GM19372 (cell line): Measurements from ENCODE around the gene CR1L.

Experiments used
- ATAC-seq: cut with Tn5 transposase; IDR thresholded peaks from one replicate; pipeline ENCODE4 v1.9.1; 2021; ENCODE audit warnings: mild to moderate bottlenecking, low read depth, moderate library complexity; ENCODE audit not compliant: unreplicated experiment

CR1L gene

GRCh38 chr1:207742850-207743555 lies 98.1 kb downstream of the CR1L start:
- ATAC-seq: no peak

- ATAC-seq: no peak
These were observed 99.1 kb downstream of the CR1L start for GRCh38 chr1:207744000-207744534.

DNA sequence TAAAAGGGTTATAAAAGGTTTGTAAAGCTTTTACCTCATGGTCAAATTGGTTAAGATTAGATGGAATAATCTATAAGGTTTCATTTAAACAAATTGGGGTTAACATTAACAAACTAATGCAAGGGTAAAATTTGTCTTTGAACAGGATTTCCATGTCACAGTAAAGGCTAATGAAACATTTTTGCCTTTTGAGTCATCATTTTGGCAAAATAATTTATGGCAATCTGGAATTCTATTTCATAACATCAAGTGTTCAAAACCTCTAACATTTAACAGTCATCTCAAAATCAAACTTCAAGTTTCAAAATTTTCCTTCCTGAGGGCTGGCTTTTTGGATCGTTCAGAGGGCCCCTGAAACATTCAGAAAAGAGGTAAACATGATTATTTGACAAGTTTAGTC lies 100.4 kb downstream of the CR1L start:
- no peak for ATAC-seq

- ATAC-seq: no peak
These were observed 101.2 kb downstream of the CR1L start for GRCh38 chr1:207745839-207746767.

DNA sequence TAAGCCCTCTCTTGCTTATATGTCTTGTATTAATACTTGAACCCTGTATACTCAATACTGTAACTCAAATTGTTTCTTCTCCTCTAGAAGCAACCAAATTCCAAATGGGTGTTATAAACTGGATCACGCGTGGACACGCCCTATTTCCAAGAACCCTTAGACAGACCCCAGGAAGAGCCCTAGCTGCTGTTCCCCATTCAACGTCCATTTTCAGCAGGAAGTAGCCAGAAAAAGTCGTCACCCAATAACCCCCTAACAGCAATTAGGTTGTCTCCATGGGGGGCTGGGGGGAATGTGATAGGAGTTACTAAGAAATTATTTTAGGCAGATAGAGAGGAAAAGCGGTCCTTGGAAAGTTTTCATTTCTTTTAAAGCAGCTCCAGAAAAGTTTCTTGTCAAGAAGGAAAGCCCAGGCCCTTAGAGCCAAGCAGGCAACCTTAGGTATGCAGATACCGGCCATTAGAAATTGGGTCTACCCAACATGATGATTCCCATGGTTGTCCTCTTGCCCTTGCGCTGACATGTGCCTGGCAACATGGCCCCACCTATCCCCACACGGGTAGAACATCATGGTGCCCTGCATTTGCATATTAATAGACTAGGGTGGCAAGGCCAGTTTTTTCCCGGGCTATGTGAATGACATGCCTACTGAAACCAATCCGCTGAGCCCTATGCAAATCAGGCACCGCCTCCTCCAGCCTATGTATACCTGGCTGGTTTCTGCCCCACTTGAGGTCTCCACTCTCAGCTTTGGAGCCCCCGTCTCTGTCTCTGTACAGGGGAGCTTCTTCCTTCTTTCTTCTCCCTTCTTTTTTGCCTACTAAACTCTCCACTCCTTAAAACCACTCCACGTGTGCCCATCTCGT lies 102.9 kb downstream of the CR1L start:
- no peak for ATAC-seq

GRCh38 chr1:207748737-207749528 lies 104.0 kb downstream of the CR1L start:
- ATAC-seq: no peak

- ATAC-seq: no peak
These were observed 105.8 kb downstream of the CR1L start for GRCh38 chr1:207750631-207751305.

GRCh38 chr1:207751463-207751789 lies 106.5 kb downstream of the CR1L start:
- ATAC-seq: peak; percentile 2

GRCh38 chr1:207751790-207752455 lies 107.0 kb downstream of the CR1L start, which contains the start of gene CD46:
CD46 (plus strand) TSS chr1:207752054; CDS start chr1:207752213, 159 bp downstream.
- peak; percentile 96 for ATAC-seq

GRCh38 chr1:207752456-207752998 lies 107.6 kb downstream of the CR1L start:
- peak; percentile 37 for ATAC-seq

DNA sequence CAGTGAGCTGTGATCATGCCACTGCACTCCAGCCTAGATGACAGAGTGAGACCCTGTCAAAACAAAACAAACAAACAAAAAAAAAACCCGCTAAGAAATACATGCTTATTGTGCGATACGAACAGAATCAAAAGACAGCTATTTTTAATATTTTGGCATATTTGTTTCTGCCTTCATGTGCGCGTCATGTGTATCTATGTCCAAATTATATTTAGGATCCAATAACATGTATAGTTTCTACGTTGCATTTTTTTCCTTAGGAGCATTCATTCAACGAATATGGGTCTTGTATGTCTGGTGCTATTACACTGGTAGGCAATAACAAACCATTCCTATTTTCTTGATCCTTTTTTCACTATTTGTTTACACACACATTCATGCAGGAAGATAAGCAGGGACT lies 108.7 kb downstream of the CR1L start:
- no peak for ATAC-seq

DNA sequence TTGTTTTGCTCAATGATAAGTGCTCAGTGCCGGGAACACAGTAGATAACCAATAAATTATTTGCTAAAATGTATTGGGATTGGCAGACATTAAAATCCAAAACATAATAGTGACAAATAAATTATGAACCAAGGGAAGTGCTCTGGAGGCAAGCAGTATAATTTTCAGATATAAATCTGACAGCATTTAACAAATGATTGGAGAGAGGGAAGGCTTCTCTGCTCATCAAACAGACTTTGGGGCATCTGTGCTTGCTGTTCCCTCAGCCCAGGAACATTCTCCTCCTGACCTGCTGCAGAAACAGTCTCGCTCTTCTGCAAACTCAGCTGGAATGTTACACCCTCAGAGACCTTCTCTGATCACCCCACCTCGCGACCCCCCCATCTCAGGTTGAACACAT lies 109.1 kb downstream of the CR1L start:
- ATAC-seq: no peak

GRCh38 chr1:207754974-207755700 lies 110.2 kb downstream of the CR1L start:
- no peak for ATAC-seq

DNA sequence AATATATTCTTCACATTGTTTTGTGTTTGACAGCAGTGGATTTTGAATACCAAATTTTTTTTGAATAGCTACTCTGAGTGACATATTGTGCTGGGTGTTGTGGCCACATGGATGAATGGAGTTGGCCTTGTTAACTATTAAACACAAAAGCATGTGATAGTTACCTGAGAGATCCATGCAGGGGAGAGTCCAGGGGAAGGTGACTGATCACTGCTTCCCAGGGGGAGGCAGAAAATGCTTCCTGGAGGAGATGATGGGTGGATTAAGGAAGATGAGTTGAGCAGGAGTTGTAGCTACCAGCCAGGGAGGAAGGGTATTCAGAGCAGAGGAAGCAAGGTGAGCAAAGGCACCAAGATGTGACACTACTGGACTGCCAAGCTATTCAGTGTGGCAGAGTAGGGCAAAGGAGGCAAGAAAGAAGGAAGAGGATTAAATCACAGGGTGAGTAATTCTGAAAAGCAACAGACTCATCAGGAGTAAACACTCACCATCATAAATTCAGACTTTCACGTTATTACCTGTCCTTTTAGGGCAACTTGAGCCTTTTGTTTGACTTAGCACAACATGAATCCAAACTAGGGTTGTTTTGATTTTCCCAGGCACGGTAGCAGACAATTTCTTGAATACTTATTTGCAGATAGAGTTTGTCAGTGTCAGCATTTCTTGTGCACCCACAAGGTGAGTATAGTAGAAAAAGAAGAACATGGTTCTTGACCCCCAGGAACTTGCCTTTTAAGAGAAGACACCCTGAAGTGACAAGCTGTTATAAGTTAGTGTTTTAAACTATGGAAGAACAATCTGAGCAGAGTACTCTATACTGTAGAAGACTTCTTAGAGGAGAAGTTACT lies 111.1 kb downstream of the CR1L start:
- no peak for ATAC-seq

GRCh38 chr1:207762622-207763021 lies 117.7 kb downstream of the CR1L start:
- no peak for ATAC-seq

DNA sequence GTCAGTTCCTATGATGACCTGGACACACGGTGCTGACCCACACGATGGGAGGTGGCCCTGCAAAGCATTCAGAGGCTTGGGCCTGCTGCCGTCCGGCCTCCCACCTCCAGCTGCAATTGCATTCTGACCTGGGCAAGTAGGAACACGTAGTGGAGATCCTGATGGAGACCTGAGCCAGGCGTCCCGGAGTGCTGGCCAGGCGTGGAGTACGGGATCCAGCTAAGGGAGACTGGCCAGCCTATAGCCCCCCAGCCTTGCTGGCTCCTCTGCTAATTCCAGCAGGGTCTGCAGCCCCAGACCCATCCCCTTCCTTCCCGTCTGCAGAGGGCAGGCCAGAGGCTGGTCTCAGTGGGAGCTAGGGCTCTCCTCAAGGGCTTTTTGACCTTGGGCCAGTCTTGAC lies 118.2 kb downstream of the CR1L start:
- ATAC-seq: no peak

GRCh38 chr1:207763972-207764371 lies 119.0 kb downstream of the CR1L start:
- no peak for ATAC-seq
